HepG2 (cell line): ENCODE measurements around the gene VSIG2. TPM values are rescaled to one million over a fixed set of nuclear protein-coding genes. Genes with fewer than 3 reads are reported as not detected.
A peak's percentile ranks its signal among the peaks of the same experiment; 100 is the strongest.

ENCODE experiments used
- CREB1 ChIP-seq, 2 experiments: fragments of 450-650 bp in 1 of 2; IDR thresholded peaks; 2 replicates each; pipeline ENCODE4 v1.6.1; 2016 to 2017; ENCODE audit warnings: control low read depth in 1 of 2, mild to moderate bottlenecking in 1 of 2, missing compliant biosample characterization in 1 of 2, missing genetic modification characterization in 1 of 2
- KDM2A ChIP-seq: sonication (generic); formaldehyde crosslinking; IDR thresholded peaks from 2 replicates; pipeline ENCODE4 v1.4.0; 2020; ENCODE audit warnings: low read depth, missing genetic modification reagents, borderline replicate concordance
- NR3C1 ChIP-seq: sonication (generic); formaldehyde crosslinking; IDR thresholded peaks from 2 replicates; pipeline ENCODE4 v1.4.0; 2020; ENCODE audit warnings: missing genetic modification reagents
- PHF8 ChIP-seq: sonication (generic); formaldehyde crosslinking; IDR thresholded peaks from 2 replicates; pipeline ENCODE4 v1.5.0; 2020; ENCODE audit warnings: missing genetic modification reagents
- RARA ChIP-seq: IDR thresholded peaks from 2 replicates; pipeline ENCODE4 v1.6.1; 2016; ENCODE audit warnings: missing genetic modification reagents, missing compliant biosample characterization
- RXRA ChIP-seq: sonication (generic); formaldehyde crosslinking; IDR thresholded peaks from 2 replicates; pipeline ENCODE4 v1.5.1; 2020; ENCODE audit warnings: missing genetic modification reagents
- SP5 ChIP-seq: IDR thresholded peaks from 2 replicates; pipeline ENCODE4 v1.6.1; 2016; ENCODE audit warnings: low read depth, borderline replicate concordance
- TBX2 ChIP-seq: sonication (generic); formaldehyde crosslinking; IDR thresholded peaks from 2 replicates; pipeline ENCODE4 v1.5.0; 2020; ENCODE audit warnings: missing genetic modification reagents, mild to moderate bottlenecking, borderline replicate concordance
- U2AF1 ChIP-seq: fragments of 200-400 bp; formaldehyde crosslinking; optimal IDR thresholded peaks from 2 replicates; pipeline ENCODE3; 2017; ENCODE audit warnings: mild to moderate bottlenecking, low read depth, low read length
- ZNF263 ChIP-seq: sonication (generic); formaldehyde crosslinking; IDR thresholded peaks from 2 replicates; pipeline ENCODE4 v1.4.0; 2020; ENCODE audit warnings: missing genetic modification reagents
- ZNF772 ChIP-seq: sonication (generic); formaldehyde crosslinking; IDR thresholded peaks from 2 replicates; pipeline ENCODE4 v1.5.0; 2020; ENCODE audit warnings: mild to moderate bottlenecking, missing genetic modification reagents
- polyA plus RNA-seq, 8 experiments: library from polyadenylated mRNA; depleted of rRNA in 3 of 8; stranded (reverse) in 7 of 8; unstranded in 1 of 8; fragments of >200 nt; fragmentation: Illumina TruSeq in 4 of 8; extraction: Trizol in 4 of 8; gene quantifications; 2 replicates each; pipeline versions ENCODE4 v1.2.1 to v1.2.3, GENCODE V29; 2011 to 2016; ENCODE audit warnings: low read depth in 4 of 8, missing spikeins in 1 of 8, mixed read lengths in 1 of 8; ENCODE audit not compliant: insufficient read depth in 1 of 8
- total RNA-seq, 5 experiments: library from RNA; depleted of rRNA; stranded (reverse); fragments of >200 nt; fragmentation: Illumina TruSeq; extraction: Trizol; gene quantifications; 2 replicates each; pipeline ENCODE4 v1.2.3, GENCODE V29; 2016; ENCODE audit warnings: low read depth in 1 of 5
- TF ChIP-seq, protein P1 (sequence below): sonication (generic); formaldehyde crosslinking; IDR thresholded peaks from 2 replicates; pipeline ENCODE4 v1.4.0; 2020; ENCODE audit warnings: mild to moderate bottlenecking, missing genetic modification reagents
- TF ChIP-seq, protein P2 (sequence below): sonication (generic); formaldehyde crosslinking; IDR thresholded peaks from 2 replicates; pipeline ENCODE4 v1.4.0; 2020; ENCODE audit warnings: missing genetic modification reagents, mild to moderate bottlenecking, borderline replicate concordance
- TF ChIP-seq, protein P3 (sequence below), 2 experiments: fragments of 450-650 bp in 1 of 2; sonication (generic) in 1 of 2; formaldehyde crosslinking in 1 of 2; IDR thresholded peaks; 2 replicates each; pipeline versions ENCODE4 v1.6.1 to v1.8.0; 2016 to 2022; ENCODE audit warnings: antibody characterized with exemption in 1 of 2, mild to moderate bottlenecking in 1 of 2, missing genetic modification reagents in 1 of 2

The VSIG2 gene
- total and polyA plus RNA-seq, 2 of the 13 experiments (the other 11 are each of a cell fraction or from before 2014, with no cell fraction given) = 0.80 to 2.7 TPM

DNA sequence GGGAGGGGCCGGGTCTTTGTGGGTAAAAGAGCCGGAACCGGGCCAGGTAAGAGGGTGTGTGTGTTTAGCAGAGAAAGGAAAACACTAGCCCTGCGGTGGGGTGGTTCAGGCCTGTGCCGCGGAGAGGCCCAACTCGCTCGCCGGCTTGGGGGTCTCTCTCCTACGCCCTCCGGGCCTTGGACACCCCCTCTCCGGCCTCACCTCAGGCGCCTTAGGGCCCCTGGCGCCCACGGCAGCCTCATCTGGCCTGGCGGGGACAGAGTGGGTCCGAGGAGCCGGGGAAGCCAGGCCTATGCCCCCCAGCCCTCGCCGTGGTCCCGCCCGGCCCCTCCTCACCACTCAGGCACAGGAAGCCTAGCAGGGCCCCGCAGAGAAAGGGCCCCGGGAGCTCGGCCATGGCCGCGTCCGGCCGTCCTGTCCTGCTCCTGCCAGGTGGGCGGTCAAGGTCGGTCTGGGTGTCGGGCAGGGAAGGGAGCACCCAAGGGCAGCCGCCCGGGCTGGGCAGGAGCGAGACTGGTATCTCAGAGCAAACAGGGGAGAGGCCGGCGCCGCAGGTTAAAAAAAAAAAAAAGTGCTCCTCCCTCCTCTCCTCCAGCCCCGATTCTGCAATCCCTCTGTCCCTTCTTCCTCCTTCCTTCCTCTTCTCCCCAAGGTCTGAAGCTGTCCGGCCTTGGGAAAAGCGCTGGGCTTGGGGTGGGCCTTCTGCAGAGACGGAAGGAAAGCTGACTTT lies at the start of gene VSIG2 (continued):
- TF ChIP-seq ZNF772 = no peak
- TF ChIP-seq RARA = peak; percentile 69
- peak; percentile 53; the same call in 1 of the 2 replicates for TF ChIP-seq KDM2A (CRISPR knock-in tag)
- TF ChIP-seq, protein P1, sequence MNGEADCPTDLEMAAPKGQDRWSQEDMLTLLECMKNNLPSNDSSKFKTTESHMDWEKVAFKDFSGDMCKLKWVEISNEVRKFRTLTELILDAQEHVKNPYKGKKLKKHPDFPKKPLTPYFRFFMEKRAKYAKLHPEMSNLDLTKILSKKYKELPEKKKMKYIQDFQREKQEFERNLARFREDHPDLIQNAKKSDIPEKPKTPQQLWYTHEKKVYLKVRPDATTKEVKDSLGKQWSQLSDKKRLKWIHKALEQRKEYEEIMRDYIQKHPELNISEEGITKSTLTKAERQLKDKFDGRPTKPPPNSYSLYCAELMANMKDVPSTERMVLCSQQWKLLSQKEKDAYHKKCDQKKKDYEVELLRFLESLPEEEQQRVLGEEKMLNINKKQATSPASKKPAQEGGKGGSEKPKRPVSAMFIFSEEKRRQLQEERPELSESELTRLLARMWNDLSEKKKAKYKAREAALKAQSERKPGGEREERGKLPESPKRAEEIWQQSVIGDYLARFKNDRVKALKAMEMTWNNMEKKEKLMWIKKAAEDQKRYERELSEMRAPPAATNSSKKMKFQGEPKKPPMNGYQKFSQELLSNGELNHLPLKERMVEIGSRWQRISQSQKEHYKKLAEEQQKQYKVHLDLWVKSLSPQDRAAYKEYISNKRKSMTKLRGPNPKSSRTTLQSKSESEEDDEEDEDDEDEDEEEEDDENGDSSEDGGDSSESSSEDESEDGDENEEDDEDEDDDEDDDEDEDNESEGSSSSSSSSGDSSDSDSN = peak; percentile 40; the same call in 1 of the 2 replicates
- TF ChIP-seq U2AF1 = no peak
- peak; percentile 55; the same call in 1 of the 2 replicates for TF ChIP-seq RXRA (CRISPR knock-in tag)
- no peak for TF ChIP-seq NR3C1
- peak; percentile 87 for TF ChIP-seq ZNF263 (CRISPR knock-in tag)
- TF ChIP-seq PHF8 (CRISPR knock-in tag) = peak; percentile 56; the same call in 1 of the 2 replicates
- TF ChIP-seq CREB1 (IDR thresholded peaks at IDR 0.05) = no peak
- TF ChIP-seq CREB1 (CRISPR knock-in tag; IDR thresholded peaks at IDR 0.05) = no peak
- TF ChIP-seq TBX2 = peak; percentile 65
- 0 out of 2 replicates have a peak, but pooled peaks have one; percentile 22 for TF ChIP-seq SP5 (CRISPR knock-in tag)
- TF ChIP-seq, protein P2, sequence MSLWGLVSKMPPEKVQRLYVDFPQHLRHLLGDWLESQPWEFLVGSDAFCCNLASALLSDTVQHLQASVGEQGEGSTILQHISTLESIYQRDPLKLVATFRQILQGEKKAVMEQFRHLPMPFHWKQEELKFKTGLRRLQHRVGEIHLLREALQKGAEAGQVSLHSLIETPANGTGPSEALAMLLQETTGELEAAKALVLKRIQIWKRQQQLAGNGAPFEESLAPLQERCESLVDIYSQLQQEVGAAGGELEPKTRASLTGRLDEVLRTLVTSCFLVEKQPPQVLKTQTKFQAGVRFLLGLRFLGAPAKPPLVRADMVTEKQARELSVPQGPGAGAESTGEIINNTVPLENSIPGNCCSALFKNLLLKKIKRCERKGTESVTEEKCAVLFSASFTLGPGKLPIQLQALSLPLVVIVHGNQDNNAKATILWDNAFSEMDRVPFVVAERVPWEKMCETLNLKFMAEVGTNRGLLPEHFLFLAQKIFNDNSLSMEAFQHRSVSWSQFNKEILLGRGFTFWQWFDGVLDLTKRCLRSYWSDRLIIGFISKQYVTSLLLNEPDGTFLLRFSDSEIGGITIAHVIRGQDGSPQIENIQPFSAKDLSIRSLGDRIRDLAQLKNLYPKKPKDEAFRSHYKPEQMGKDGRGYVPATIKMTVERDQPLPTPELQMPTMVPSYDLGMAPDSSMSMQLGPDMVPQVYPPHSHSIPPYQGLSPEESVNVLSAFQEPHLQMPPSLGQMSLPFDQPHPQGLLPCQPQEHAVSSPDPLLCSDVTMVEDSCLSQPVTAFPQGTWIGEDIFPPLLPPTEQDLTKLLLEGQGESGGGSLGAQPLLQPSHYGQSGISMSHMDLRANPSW = no peak
- TF ChIP-seq, protein P3, sequence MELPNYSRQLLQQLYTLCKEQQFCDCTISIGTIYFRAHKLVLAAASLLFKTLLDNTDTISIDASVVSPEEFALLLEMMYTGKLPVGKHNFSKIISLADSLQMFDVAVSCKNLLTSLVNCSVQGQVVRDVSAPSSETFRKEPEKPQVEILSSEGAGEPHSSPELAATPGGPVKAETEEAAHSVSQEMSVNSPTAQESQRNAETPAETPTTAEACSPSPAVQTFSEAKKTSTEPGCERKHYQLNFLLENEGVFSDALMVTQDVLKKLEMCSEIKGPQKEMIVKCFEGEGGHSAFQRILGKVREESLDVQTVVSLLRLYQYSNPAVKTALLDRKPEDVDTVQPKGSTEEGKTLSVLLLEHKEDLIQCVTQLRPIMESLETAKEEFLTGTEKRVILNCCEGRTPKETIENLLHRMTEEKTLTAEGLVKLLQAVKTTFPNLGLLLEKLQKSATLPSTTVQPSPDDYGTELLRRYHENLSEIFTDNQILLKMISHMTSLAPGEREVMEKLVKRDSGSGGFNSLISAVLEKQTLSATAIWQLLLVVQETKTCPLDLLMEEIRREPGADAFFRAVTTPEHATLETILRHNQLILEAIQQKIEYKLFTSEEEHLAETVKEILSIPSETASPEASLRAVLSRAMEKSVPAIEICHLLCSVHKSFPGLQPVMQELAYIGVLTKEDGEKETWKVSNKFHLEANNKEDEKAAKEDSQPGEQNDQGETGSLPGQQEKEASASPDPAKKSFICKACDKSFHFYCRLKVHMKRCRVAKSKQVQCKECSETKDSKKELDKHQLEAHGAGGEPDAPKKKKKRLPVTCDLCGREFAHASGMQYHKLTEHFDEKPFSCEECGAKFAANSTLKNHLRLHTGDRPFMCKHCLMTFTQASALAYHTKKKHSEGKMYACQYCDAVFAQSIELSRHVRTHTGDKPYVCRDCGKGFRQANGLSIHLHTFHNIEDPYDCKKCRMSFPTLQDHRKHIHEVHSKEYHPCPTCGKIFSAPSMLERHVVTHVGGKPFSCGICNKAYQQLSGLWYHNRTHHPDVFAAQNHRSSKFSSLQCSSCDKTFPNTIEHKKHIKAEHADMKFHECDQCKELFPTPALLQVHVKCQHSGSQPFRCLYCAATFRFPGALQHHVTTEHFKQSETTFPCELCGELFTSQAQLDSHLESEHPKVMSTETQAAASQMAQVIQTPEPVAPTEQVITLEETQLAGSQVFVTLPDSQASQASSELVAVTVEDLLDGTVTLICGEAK (IDR thresholded peaks at IDR 0.05) = no peak
- TF ChIP-seq, protein P3 (CRISPR knock-in tag; IDR thresholded peaks at IDR 0.05) = no peak
